Activated CD4-positive, alpha-beta T cell treated with anti-CD3 and anti-CD28 coated beads, Interleukin-2, amount 50 U/mL, for 48 hours (primary cell): ENCODE data around the gene MAST4.

ENCODE experiments used
- DNase-seq, 2 experiments: peaks; one replicate each; pipeline ENCODE4 v3.0.0-alpha.2; 2020

MAST4 gene

GRCh38 chr5:66702426-66702825 lies 106.2 kb downstream of the MAST4 start:
- DNase-seq, result no peak

DNA sequence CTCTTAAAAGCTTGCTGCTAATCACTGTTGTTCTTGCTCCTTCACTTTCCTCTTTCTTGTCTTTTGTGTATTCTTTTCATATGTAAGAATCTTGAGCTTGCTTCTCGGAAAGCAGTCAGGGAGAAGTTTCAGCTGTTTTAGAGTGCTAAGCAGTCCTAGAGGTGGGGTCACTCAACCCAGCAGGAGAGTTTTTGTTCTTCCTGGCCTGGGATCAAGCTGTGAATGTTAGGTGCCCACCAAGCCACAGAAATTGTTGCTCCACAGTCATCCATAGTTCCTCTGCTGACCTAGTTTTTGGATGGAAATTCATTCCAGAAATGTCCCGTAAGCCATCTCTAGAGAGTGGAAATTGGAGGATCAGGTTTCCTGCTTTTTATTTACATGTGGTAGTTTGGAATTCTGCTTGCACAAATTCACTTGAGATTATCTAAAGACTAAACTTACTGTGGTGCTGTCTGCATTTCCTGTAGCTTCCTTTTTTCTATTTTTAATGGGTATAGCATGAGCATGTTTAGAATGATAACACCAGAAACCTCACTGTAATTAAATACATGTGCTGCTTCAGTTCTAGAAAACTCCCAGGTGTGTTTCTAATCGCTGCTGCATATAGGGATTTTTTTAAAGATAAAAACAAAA lies 108.7 kb downstream of the MAST4 start:
- no peak for DNase-seq

- no peak for DNase-seq
These were observed 112.2 kb downstream of the MAST4 start for GRCh38 chr5:66708368-66708767.

- no peak for DNase-seq
These were observed 114.4 kb downstream of the MAST4 start for GRCh38 chr5:66710557-66711088.

DNA sequence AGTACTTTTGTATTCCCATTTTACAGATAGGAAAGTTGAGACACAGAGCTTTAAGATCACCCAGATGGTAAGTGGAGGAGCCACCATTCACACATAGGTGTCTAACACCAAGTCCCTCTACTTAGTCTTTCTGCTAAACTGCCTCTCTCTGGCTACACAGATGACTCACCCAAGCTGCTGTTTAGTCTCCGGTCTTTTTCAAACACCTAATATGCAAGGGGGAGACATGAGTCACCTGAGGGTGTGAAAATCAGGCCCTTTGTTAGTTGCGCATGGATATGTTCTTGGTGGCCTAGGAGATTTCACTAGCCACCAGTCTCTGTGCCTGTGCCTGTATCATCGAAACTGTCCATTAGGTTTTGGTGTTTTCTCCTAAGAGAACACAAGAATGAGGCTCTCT lies 117.8 kb downstream of the MAST4 start:
- DNase-seq, result no peak

DNA sequence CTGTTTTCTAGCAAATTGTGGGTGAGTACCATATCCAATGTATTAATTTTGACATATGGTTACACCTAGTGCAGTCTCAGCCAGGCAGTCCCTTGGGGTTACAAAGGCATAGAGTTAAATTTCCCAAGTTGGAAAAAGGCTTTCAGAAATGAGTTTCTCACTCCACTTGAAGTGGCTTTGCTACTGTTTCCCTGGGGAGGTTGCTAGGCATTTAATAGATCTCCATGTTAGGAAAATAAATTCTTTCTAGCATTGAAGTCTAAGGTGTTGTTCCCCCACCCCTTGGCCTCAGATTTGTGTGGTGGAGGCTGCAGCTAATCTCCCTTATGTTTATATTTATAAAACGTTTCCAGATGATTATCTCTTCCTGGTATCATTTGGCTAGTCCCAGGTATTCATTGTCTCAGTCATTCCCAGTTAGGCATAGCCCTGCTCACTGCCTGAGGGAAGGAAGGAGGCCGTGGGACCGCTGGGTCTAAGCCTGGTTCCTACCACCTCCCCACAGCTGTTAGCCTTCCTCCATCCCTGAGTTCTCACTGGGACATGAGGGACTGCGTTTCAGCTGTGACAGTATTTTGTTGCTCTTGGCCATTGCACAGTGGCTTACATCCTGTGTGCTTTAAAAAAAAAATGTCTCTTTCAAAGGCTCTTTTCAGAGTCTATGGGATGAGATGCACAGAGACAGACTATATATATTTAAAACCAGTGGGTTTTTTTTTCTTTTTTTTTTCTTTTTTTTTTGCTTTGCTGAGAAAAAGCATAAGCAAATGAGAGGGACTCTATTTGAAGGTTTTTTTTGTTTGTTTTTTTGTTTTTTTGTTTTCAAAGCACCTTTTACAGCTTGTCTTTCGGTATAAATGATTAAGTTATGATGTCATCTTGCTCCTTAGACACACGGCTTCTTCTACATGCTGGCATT lies 121.5 kb downstream of the MAST4 start:
- no peak for DNase-seq

DNA sequence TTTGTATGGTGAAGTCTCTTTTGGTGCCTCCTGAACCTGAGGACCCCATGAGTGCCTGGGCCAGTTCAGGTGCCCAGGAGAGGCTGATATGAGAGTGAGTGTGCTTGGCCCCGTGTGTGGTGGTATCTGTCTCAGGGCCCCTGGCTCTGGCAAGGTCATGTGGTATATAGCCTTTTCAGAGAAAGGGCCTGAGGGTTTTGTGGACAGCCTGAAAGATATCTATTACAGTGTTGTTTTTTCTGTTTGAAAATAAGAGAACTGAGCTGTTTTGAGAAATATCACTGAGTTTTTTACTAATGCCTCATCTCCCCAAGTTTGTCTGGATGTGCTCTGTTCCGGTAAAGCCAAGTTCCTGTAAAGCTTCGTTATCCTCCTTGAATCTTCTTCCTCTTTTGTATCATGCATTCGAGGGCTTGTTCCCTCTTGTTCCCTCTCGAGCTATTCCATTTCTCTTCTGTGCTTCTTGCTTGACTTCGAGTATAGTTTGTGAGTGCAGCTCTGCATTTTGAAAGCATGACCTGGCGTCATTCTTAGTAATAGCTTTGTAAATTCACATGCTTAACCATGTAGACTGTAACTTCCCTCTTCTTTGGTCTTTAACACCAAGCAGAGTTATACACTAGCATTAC lies 122.3 kb downstream of the MAST4 start:
- no peak for DNase-seq

GRCh38 chr5:66720780-66721179 lies 124.6 kb downstream of the MAST4 start:
- DNase-seq, result no peak

- DNase-seq, result no peak
These were observed 126.5 kb downstream of the MAST4 start for GRCh38 chr5:66722686-66723085.

DNA sequence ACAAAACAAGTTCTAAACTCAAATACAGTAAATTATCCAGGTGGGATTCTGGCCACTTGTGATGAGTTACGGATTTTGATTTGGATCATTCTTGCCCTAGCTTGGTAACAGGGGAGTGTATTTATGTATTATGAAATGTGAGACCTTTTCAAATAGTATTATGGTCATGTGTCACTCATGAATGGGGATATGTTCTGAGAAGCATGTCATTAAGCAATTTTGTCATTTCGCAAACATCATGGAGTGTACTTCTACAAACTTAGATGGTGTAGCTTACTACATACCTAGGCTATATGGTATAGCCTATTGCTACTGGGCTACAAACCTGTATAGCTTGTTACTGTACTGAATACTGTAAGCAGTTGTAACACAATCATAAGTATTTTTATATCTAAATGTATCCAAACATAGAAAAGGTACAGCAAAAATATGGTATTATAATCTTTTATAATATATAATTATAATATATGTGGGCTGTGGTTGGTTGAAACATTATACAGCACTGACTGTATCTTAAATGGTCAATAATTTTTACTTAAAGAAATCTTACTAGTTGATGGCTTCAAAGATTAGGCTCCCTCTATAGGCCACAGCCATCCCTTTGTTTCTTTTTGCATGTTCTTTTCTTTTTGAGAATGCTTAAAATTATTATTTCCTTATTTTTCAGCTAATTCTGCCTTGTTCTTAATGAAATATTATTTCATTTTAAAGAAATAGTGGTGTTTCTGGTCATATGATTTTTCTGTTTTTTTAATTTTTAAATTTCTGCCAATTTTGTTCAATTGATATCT lies 128.4 kb downstream of the MAST4 start:
- no peak for DNase-seq

GRCh38 chr5:66727630-66728029 lies 131.4 kb downstream of the MAST4 start:
- no peak for DNase-seq

GRCh38 chr5:66728049-66728448 lies 131.9 kb downstream of the MAST4 start:
- DNase-seq, result no peak

DNA sequence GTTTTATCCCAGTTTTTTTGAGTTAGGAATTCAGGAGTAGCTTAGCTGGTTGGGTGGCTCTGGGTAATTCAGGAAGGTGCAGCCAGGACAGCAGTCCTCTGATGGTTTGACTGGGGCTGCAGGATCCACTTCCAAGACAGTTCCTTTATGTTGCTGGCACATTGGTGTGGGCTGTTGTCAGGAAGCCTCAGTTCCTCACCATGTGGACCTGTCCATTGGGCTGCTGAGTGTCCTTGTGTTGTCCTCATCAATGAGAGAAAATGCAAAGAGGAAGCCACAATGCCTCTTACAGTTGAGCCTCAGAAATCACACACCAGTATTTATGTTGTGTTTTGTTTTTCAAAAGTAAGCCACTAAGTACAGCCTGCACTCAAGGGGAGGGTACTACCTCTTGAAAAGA lies 140.9 kb downstream of the MAST4 start:
- no peak for DNase-seq

DNA sequence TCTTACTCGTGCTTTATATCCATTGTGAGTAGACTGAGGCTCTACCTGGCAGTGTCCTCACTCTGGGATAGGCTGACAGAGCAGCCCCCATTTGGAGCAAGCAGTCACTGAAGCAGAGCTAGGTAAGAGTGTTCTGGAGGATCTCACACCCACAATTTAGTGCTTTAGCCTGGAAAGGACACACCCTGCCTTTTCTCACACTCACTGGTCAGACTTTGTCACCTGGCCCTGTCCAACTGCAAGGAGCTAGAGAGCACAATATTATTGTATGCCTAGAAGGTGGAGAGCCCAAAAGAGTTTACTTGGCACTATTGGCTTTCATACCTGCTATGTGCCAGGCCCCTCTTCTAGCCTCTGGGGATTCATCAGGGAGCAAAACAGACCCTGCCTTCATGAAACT lies 141.9 kb downstream of the MAST4 start:
- no peak for DNase-seq

DNA sequence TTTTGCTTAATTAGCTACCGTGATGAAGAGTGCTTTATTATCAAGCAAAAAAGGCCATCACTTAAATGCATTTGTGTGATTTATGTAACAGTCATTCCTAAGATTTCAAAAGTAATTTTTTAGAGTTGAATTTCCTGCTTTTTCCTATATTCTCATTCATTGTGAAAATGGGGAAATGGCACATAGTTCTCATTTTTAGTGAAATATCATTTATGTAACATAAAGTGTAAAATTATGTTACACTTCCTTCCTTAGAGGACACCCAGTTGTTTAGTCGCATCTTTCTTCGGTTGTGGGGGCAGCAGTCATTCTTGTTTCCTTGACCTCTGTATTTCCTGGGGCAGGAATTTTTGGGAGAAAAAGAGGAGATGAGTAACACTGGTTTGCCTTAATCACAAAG lies 142.8 kb downstream of the MAST4 start:
- DNase-seq, result no peak

- no peak for DNase-seq
These were observed 143.8 kb downstream of the MAST4 start for GRCh38 chr5:66739951-66740350.

DNA sequence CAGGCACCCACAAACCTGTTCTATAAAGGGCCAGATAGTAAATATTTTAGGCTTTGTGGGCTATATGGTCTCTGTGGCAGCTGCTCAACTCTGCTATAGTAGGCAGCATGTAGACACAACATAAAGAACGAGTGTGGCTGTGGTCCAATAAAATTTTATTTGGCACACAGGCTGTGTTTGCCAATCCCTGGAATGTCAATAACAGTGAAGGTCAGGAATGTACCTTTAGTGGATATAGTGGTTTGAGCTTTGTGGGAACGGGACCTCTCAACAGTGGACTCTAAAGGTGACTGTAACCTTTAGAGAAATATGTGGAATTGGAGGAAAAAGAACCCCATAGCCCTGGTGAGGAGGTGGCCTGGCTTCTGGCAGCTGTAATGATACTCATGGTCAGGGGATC lies 145.2 kb downstream of the MAST4 start:
- no peak for DNase-seq

- no peak for DNase-seq
These were observed 146.1 kb downstream of the MAST4 start for GRCh38 chr5:66742083-66742895.

DNA sequence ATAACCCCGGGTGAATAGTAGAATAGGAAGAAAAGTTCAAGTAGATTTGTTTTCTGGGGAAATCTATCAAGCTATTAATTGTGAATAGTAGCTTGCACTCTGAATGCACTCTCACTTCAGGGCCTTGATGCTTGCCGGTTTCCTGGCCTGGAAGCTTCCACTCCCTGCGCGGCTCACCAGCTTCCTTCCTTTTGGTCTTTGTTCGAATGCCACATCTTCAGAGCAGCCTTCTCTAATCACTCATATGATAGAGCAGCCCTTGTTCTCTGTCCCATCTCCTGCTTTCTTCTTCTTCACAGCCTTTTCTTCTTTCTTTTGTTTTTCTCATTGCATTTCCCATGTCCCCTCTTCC lies 146.7 kb downstream of the MAST4 start:
- DNase-seq, result no peak

- DNase-seq, result no peak
These were observed 147.2 kb downstream of the MAST4 start for GRCh38 chr5:66743344-66743743.

DNA sequence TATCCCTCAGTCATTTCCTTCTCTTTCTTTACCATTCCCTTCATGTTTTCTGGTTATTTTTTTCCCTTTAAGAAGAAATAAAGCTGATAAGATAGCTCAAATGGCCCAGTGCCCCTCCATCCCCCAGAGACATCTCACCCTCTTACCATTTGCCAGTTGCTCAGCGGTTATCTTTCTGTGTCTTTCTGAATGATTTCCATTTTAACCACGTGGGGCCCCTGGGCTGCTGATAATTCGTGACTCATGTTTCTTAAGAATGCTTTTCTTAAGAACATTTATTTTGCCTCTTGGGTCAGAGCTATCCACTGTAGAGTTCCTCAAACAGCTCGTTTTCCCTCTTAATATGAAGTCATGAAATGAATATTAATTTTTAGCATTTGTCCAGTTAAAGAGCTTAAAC lies 147.8 kb downstream of the MAST4 start:
- DNase-seq, result peak in 1 of 2 experiments; percentile 5

GRCh38 chr5:66745297-66745696 lies 149.1 kb downstream of the MAST4 start:
- no peak for DNase-seq
